ENCODE measurements around the gene RAB11FIP4. TPM values are rescaled to one million over a fixed set of nuclear protein-coding genes. Genes with fewer than 3 reads are reported as not detected.

RAB11FIP4 gene
- polyA plus RNA-seq, 1 donor, result 16.3 TPM

- no peak for DNase-seq
Measured at GRCh38 chr17:31486351-31487062, 95.0 kb downstream of the RAB11FIP4 start.

- DNase-seq, result no peak
Measured at GRCh38 chr17:31487063-31487647, 95.7 kb downstream of the RAB11FIP4 start.

GRCh38 chr17:31487648-31488263 lies 96.3 kb downstream of the RAB11FIP4 start:
- peak; percentile 90 for DNase-seq

GRCh38 chr17:31488264-31488981 lies 96.9 kb downstream of the RAB11FIP4 start:
- no peak for DNase-seq

- no peak for DNase-seq
Measured at GRCh38 chr17:31488982-31489294, 97.5 kb downstream of the RAB11FIP4 start.

- DNase-seq, result no peak
Measured at GRCh38 chr17:31489295-31490018, 98.0 kb downstream of the RAB11FIP4 start.

GRCh38 chr17:31490019-31490650 lies 98.7 kb downstream of the RAB11FIP4 start:
- DNase-seq, result no peak

- DNase-seq, result no peak
Measured at GRCh38 chr17:31490671-31491375, 99.3 kb downstream of the RAB11FIP4 start.

GRCh38 chr17:31491376-31492131 lies 100.1 kb downstream of the RAB11FIP4 start:
- no peak for DNase-seq

- no peak for DNase-seq
Measured at GRCh38 chr17:31492206-31492605, 100.7 kb downstream of the RAB11FIP4 start.

- DNase-seq, result no peak
Measured at GRCh38 chr17:31492880-31493655, 101.6 kb downstream of the RAB11FIP4 start.

- DNase-seq, result no peak
Measured at GRCh38 chr17:31493656-31494155, 102.2 kb downstream of the RAB11FIP4 start.

GRCh38 chr17:31494259-31495021 lies 103.0 kb downstream of the RAB11FIP4 start:
- DNase-seq, result no peak

- no peak for DNase-seq
Measured at GRCh38 chr17:31495022-31495885, 103.8 kb downstream of the RAB11FIP4 start.

GRCh38 chr17:31496097-31496496 lies 104.6 kb downstream of the RAB11FIP4 start:
- no peak for DNase-seq

- no peak for DNase-seq
Measured at GRCh38 chr17:31496601-31497000, 105.1 kb downstream of the RAB11FIP4 start.

GRCh38 chr17:31497431-31497830 lies 106.0 kb downstream of the RAB11FIP4 start:
- no peak for DNase-seq

All from left kidney (tissue), 2 donors.